Fibroblast of lung (primary cell): ENCODE data around the gene CHD9NB.

Experiments
- EZH2 ChIP-seq: IDR thresholded peaks from 2 replicates; pipeline ENCODE4 v1.5.1; 2012; ENCODE audit warnings: low read length, control low read depth, mild to moderate bottlenecking; ENCODE audit errors: missing control alignments
- TF ChIP-seq, protein P1 (sequence below), 2 donors: IDR thresholded peaks in 1 of 2; conservative IDR thresholded peaks in 1 of 2; 1 replicate in 1 of 2; 2 replicates in 1 of 2; pipeline ENCODE4 v1.5.1; 2011 to 2012; ENCODE audit warnings: low read length in 2 of 2, control low read depth in 1 of 2, inconsistent platforms in 1 of 2, low read depth in 1 of 2, mild to moderate bottlenecking in 1 of 2

DNA sequence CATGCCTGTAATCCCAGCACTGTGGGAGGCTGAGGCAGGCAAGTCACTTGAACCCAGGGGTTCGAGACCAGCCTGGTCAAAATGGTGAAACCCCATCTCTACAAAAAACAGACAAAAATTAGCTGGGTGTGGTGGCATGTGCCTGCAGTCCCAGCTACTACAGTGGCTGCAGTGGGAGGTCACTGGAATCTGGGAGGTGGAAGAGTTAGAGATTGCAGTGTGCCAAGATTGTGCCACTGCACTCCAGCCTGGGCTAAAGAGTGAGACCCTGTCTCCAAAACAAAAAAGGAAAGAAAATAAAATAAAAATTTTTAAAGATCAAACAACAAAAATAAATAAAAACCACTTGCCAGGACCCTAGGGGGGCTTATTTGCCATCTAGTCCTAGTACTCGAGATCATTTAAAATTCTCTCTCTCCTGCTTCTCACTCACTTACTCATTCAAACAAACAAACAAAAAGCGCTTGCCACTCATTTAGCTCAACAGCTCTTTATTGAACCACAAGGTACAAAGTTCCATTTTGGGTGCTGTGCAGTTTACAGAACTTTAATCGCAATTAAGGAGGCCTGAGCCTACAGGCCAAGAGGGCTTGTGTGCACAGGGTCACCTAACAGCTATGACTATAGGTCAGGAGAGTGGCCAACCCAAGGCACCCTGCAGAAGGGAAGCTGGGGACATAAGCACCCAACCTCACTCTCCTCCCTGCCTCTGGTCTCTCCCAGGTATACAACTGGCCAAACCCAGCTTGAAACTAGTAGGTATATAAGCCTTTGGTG, 4.4 kb downstream of the CHD9NB start:
- TF ChIP-seq, protein P1, sequence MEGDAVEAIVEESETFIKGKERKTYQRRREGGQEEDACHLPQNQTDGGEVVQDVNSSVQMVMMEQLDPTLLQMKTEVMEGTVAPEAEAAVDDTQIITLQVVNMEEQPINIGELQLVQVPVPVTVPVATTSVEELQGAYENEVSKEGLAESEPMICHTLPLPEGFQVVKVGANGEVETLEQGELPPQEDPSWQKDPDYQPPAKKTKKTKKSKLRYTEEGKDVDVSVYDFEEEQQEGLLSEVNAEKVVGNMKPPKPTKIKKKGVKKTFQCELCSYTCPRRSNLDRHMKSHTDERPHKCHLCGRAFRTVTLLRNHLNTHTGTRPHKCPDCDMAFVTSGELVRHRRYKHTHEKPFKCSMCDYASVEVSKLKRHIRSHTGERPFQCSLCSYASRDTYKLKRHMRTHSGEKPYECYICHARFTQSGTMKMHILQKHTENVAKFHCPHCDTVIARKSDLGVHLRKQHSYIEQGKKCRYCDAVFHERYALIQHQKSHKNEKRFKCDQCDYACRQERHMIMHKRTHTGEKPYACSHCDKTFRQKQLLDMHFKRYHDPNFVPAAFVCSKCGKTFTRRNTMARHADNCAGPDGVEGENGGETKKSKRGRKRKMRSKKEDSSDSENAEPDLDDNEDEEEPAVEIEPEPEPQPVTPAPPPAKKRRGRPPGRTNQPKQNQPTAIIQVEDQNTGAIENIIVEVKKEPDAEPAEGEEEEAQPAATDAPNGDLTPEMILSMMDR (conservative IDR thresholded peaks at IDR 0.05 in 1 of 2, IDR thresholded peaks at IDR 0.05 in 1 of 2; ENCODE audit: low read depth in 1 of 2, low read length in 2 of 2): no peak
- no peak for TF ChIP-seq EZH2
